LNCAP (cell line): ENCODE results near the gene NAGPA.

Source experiments
- CTCF ChIP-seq: fragments of 450-650 bp; IDR thresholded peaks from 2 replicates; pipeline ENCODE4 v1.5.1; 2017; ENCODE audit warnings: mild to moderate bottlenecking

Gene NAGPA

GRCh38 chr16:5020551-5020950 is 13.2 kb downstream of the NAGPA start:
- no peak for TF ChIP-seq CTCF

GRCh38 chr16:5019775-5020174 is 14.0 kb downstream of the NAGPA start:
- no peak for TF ChIP-seq CTCF

DNA sequence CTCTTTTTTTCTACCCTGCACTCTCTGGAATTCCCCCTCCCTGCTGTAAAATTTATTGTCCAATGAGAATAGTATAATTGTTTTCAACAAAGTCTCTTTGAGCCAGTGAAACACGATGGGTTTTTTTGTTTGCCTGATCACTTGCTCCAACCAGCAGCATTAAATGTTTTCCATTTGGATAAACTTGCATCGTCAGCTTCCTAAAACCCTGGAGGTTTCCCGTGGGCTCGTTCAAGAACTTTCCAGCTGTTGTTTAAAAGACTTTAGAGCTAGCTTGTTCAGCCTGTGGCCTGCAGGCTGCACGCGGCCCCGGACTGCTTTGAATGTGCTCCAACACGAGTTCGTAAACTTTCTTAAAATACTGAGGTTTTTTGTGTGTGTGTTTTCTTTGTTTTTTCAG is 14.9 kb downstream of the NAGPA start:
- no peak for TF ChIP-seq CTCF

- TF ChIP-seq CTCF: no peak
These were observed 16.1 kb downstream of the NAGPA start for GRCh38 chr16:5017678-5017969.

DNA sequence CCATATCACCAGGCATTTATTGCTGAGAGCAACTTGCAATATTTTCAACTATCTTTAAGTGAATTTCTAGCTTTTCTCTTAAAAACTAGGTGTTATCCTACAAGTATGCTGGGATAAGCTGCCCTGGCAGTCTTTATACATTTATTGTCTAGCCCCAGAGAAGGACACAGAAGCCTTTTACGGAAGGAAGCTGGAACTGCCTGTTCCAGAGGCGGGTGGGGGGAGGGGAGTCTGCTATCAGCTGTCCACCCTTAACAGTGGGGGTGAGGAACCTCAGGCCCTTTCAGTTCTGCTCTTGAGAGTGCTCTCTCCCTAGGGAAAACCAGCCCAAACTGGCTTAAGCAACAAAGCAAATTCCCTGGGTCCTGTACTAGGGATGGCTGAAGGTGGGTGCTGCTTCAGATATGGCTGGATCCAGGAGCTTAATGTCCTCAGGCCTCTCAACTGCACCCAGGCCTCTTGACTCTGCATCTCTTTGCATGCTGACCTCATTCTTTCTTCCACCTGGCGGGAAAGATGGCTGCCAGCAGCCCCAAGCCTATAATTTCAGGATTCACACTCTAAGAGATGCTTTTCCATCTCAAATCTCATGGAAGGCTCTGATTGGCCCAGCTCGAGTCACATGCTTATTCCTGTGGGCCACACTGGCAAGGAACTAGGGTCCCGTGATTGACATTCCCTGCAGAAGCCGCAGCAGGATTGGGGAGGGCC is 16.6 kb downstream of the NAGPA start:
- TF ChIP-seq CTCF: no peak

GRCh38 chr16:5015887-5016286 is 17.8 kb downstream of the NAGPA start:
- no peak for TF ChIP-seq CTCF

DNA sequence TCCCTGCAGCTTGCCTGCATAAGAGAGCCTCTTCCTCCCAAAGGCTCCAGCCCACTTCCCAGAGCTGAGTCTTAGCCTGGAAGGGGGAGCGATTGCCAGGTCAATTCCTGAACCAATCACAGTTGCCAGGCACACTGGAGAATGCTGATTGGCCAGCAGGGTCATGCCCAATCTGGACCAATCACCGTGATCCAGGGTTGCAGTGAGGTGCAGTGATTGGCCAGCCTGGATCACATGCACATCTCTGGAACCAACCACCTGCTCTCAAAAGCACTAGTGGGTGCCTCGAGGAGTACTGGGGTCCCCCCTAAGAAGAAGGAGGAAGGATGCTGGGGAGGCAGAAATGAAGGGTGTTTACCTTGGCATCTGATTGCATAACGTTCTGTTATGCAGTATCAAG is 18.4 kb downstream of the NAGPA start:
- no peak for TF ChIP-seq CTCF

DNA sequence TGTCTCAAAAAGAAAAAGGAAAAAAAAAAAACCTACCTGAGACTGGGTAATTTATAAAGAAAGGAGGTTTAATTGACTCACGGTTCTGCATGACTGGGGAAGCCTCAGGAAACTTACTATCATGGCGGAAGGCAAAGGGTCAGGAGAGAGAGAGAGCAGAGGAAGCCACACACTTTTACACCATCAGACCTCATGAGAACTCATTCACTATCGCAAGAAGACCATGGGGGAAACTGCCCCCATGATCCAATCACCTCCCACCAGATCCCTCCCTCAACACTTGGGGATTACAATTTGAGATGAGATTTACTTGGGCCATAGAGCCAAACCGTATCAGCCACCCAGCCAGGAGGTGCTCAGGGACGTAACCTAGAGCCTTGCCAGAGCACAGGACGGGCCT is 20.8 kb downstream of the NAGPA start:
- TF ChIP-seq CTCF: no peak
